Measurements from ENCODE around the gene SLIT3. TPM values are rescaled to one million over a fixed set of nuclear protein-coding genes. Genes with fewer than 3 reads are reported as not detected.
A peak's percentile ranks its signal among the peaks of the same experiment; 100 is the strongest.

Gene SLIT3
- total and polyA plus RNA-seq, 2 donors from 2014 or later, result 14.5 to 54.1 TPM

- H3K9ac ChIP-seq (ENCODE audit: low read length in 3 of 3), result no peak overlapping the region
- H3K9me3 ChIP-seq (ENCODE audit: control insufficient read depth in 2 of 3, insufficient read depth in 1 of 3, low read length in 3 of 3), result no peaks in the 10 kb centered on the region
- FAIRE-seq (no peak), DNase-seq (no peak)
- H3K27me3 ChIP-seq (ENCODE audit: control insufficient read depth, insufficient read depth, low read length), result no peaks in the 10 kb centered on the region
- no peak overlapping the region for H3K4me3 ChIP-seq (ENCODE audit: low read length in 3 of 3)
- TF ChIP-seq CTCF (IDR thresholded peaks at IDR 0.05; ENCODE audit: borderline replicate concordance, extremely low read depth, insufficient read depth), result no peak
- H3K36me3 ChIP-seq (ENCODE audit: control insufficient read depth in 2 of 3, insufficient read depth in 3 of 3, low read length in 3 of 3), result no peaks in the 10 kb centered on the region
- peak overlapping the region in 1 of 2 donors; percentile 8 for H3K27ac ChIP-seq (ENCODE audit: low read depth in 2 of 2, low read length in 2 of 2)
- intact Hi-C loops (cut with DNase I), result no loop called here
- no peaks in the 10 kb centered on the region for H3K4me1 ChIP-seq (ENCODE audit: control insufficient read depth in 2 of 3, insufficient read depth in 2 of 3, low read depth in 1 of 3, low read length in 3 of 3)
Observed at GRCh38 chr5:168852329-168852728, 448.6 kb downstream of the SLIT3 start.

- H3K9ac ChIP-seq (ENCODE audit: low read length in 3 of 3), result no peak overlapping the region
- intact Hi-C loops (cut with DNase I), result no loop called here
- H3K9me3 ChIP-seq (ENCODE audit: control insufficient read depth in 2 of 3, insufficient read depth in 1 of 3, low read length in 3 of 3), result no peaks in the 10 kb centered on the region
- no peaks in the 10 kb centered on the region for H3K36me3 ChIP-seq (ENCODE audit: control insufficient read depth in 2 of 3, insufficient read depth in 3 of 3, low read length in 3 of 3)
- no peaks in the 10 kb centered on the region for H3K27me3 ChIP-seq (ENCODE audit: control insufficient read depth, insufficient read depth, low read length)
- peak in 4 of 5 donors; percentile 75 to 93 (median 86) for DNase-seq
- no peak for TF ChIP-seq CTCF (IDR thresholded peaks at IDR 0.05; ENCODE audit: borderline replicate concordance, extremely low read depth, insufficient read depth)
- no peak overlapping the region for H3K4me3 ChIP-seq (ENCODE audit: low read length in 3 of 3)
- FAIRE-seq, result no peak
- no peak overlapping the region for H3K27ac ChIP-seq (ENCODE audit: low read depth in 2 of 2, low read length in 2 of 2)
- no peaks in the 10 kb centered on the region for H3K4me1 ChIP-seq (ENCODE audit: control insufficient read depth in 2 of 3, insufficient read depth in 2 of 3, low read depth in 1 of 3, low read length in 3 of 3)
Observed at GRCh38 chr5:168851902-168852321, 449.0 kb downstream of the SLIT3 start.

GRCh38 chr5:168850683-168851082 lies 450.3 kb downstream of the SLIT3 start:
- H3K4me3 ChIP-seq (ENCODE audit: low read length in 3 of 3), result no peak overlapping the region
- no peak for DNase-seq
- no peak overlapping the region for H3K9ac ChIP-seq (ENCODE audit: low read length in 3 of 3)
- H3K27ac ChIP-seq (ENCODE audit: low read depth in 2 of 2, low read length in 2 of 2), result no peak overlapping the region
- TF ChIP-seq CTCF (IDR thresholded peaks at IDR 0.05; ENCODE audit: borderline replicate concordance, extremely low read depth, insufficient read depth), result no peak
- no peaks in the 10 kb centered on the region for H3K36me3 ChIP-seq (ENCODE audit: control insufficient read depth in 2 of 3, insufficient read depth in 3 of 3, low read length in 3 of 3)
- no peak for FAIRE-seq
- intact Hi-C loops (cut with DNase I), result no loop called here
- no peaks in the 10 kb centered on the region for H3K4me1 ChIP-seq (ENCODE audit: control insufficient read depth in 2 of 3, insufficient read depth in 2 of 3, low read depth in 1 of 3, low read length in 3 of 3)
- H3K9me3 ChIP-seq (ENCODE audit: control insufficient read depth in 2 of 3, insufficient read depth in 1 of 3, low read length in 3 of 3), result no peaks in the 10 kb centered on the region
- H3K27me3 ChIP-seq (ENCODE audit: control insufficient read depth, insufficient read depth, low read length), result no peaks in the 10 kb centered on the region

- Histone ChIP-seq H3K27ac (ENCODE audit: low read depth in 2 of 2, low read length in 2 of 2) (no peak overlapping the region), H3K9ac (ENCODE audit: low read length in 3 of 3) (no peak overlapping the region), H3K36me3 (ENCODE audit: control insufficient read depth in 2 of 3, insufficient read depth in 3 of 3, low read length in 3 of 3) (no peaks in the 10 kb centered on the region), H3K4me3 (ENCODE audit: low read length in 3 of 3) (no peak overlapping the region), H3K27me3 (ENCODE audit: control insufficient read depth, insufficient read depth, low read length) (no peaks in the 10 kb centered on the region), H3K9me3 (ENCODE audit: control insufficient read depth in 2 of 3, insufficient read depth in 1 of 3, low read length in 3 of 3) (no peaks in the 10 kb centered on the region), H3K4me1 (ENCODE audit: control insufficient read depth in 2 of 3, insufficient read depth in 2 of 3, low read depth in 1 of 3, low read length in 3 of 3) (no peaks in the 10 kb centered on the region)
- DNase-seq, result peak in 3 of 5 donors; percentile 6 to 58 (median 34)
- no peak for TF ChIP-seq CTCF (IDR thresholded peaks at IDR 0.05; ENCODE audit: borderline replicate concordance, extremely low read depth, insufficient read depth)
- intact Hi-C loops (cut with DNase I), result no loop called here
- no peak for FAIRE-seq
Observed at GRCh38 chr5:168848569-168848968, 452.4 kb downstream of the SLIT3 start.
